Measurements from ENCODE around the gene OR4D2. TPM values are rescaled to one million over a fixed set of nuclear protein-coding genes. Genes with fewer than 3 reads are reported as not detected.

Gene OR4D2
- total RNA-seq, 1 donor = not detected

DNA sequence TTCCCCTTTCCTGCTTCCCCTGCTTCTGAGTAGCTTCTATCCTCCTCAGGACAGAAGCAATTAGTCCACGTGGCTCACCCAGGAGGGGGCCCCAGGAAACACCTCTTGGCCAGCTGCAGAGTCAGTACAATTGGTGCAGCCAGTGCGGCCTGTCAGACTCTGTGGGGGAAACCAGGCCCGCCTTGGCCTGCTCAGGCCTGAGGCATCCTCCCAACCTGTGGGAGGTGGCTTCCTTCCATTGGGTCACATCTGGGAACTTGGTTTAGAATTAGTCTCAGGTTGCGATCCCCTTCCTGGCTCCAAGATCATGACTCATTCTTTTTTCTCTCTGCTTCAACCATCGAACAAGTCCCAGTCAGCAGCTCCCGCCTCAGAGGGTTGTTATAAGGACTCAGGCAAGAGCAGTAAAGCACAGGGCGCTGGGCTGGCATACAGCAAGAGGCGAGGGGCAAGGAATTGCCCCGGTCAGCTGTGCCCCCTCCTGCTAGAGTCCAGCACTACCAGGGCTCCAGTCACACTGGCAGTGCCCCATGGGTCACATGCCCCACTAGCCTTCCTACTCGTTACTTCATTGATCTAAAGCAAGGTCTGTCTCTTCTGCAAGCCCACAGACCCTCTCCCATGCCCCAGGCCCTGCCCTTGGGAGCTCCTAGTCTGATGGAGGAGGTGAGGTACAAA is 17.7 kb downstream of the OR4D2 start:
- TF ChIP-seq, protein P1, sequence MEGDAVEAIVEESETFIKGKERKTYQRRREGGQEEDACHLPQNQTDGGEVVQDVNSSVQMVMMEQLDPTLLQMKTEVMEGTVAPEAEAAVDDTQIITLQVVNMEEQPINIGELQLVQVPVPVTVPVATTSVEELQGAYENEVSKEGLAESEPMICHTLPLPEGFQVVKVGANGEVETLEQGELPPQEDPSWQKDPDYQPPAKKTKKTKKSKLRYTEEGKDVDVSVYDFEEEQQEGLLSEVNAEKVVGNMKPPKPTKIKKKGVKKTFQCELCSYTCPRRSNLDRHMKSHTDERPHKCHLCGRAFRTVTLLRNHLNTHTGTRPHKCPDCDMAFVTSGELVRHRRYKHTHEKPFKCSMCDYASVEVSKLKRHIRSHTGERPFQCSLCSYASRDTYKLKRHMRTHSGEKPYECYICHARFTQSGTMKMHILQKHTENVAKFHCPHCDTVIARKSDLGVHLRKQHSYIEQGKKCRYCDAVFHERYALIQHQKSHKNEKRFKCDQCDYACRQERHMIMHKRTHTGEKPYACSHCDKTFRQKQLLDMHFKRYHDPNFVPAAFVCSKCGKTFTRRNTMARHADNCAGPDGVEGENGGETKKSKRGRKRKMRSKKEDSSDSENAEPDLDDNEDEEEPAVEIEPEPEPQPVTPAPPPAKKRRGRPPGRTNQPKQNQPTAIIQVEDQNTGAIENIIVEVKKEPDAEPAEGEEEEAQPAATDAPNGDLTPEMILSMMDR (IDR thresholded peaks at IDR 0.05; ENCODE audit: insufficient read depth, low read depth, low read length) = no peak
- peak; percentile 6 for DNase-seq (ENCODE audit: low read depth)
- H3K4me3 ChIP-seq (ENCODE audit: low read depth, low read length) = no peak overlapping the region

GRCh38 chr17:58184986-58185761 is 18.4 kb downstream of the OR4D2 start:
- TF ChIP-seq, protein P1 (IDR thresholded peaks at IDR 0.05; ENCODE audit: insufficient read depth, low read depth, low read length) = no peak
- H3K4me3 ChIP-seq (ENCODE audit: low read depth, low read length) = no peak overlapping the region
- no peak for DNase-seq (ENCODE audit: low read depth)

- DNase-seq (ENCODE audit: low read depth) = no peak
- no peak overlapping the region for H3K4me3 ChIP-seq (ENCODE audit: low read depth, low read length)
- TF ChIP-seq, protein P1 (IDR thresholded peaks at IDR 0.05; ENCODE audit: insufficient read depth, low read depth, low read length) = no peak
Measured at GRCh38 chr17:58186591-58186990, 19.8 kb downstream of the OR4D2 start.

DNA sequence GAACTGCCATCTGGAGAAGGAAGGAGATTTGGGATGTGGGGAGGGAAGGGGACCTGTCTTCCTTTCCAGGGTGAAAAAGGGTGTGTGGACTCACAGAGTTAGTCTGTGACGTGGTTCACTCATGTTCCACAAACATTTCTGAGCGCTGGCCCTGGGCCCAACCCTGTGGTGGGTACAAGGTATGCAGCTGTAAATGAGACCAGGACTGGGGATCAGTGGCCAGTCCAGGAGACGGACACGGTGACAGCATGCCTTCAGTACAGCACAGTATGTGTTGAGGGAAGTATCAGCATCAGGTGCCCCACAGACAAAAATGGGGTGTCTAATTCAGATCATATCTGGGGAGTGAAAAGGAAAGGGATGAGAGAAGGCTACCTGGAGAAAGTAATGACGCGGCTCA is 20.3 kb downstream of the OR4D2 start:
- TF ChIP-seq, protein P1 (IDR thresholded peaks at IDR 0.05; ENCODE audit: insufficient read depth, low read depth, low read length) = no peak
- no peak overlapping the region for H3K4me3 ChIP-seq (ENCODE audit: low read depth, low read length)
- DNase-seq (ENCODE audit: low read depth) = no peak

- DNase-seq (ENCODE audit: low read depth) = no peak
- H3K4me3 ChIP-seq (ENCODE audit: low read depth, low read length) = no peak overlapping the region
- TF ChIP-seq, protein P1 (IDR thresholded peaks at IDR 0.05; ENCODE audit: insufficient read depth, low read depth, low read length) = no peak
Measured at GRCh38 chr17:58187675-58188074, 20.9 kb downstream of the OR4D2 start.

DNA sequence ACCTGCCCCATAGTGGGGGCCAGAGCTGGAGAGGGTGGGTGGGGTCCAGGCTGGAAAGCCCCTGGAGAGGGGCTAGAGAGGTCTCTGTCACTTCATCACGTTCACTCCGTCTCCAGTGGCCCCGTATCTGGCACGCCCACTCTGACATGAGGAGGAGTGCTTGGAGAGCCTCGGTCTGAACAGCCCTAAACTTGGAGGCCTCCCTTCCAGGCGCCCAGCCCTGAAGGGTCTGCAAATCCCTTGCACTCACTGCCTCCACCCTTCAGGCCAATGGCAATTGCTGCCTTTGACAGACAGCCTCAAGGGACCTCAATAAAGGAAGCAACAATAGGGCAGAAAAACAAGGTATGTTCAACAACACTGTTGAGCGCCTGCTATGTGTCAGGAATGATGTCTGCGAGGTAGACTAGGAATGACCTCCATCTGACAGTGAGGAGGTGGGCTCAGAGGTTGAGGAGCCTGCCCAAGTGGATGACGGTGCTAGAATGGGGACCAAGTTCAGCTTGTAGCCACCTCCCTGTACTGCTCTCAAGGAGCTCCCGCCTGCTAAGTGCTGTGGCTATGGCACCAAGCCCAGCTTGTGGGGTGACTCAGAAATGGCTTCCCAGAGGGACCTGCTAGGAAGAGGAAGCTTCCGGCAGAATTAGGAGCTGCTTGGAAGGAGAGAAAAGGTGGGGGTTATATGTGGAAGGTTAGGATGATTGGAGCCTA is 22.8 kb downstream of the OR4D2 start:
- no peak overlapping the region for H3K4me3 ChIP-seq (ENCODE audit: low read depth, low read length)
- DNase-seq (ENCODE audit: low read depth) = peak; percentile 54
- TF ChIP-seq, protein P1 (IDR thresholded peaks at IDR 0.05; ENCODE audit: insufficient read depth, low read depth, low read length) = no peak
